ENCODE measurements around the gene ZSCAN1.

The ZSCAN1 gene

DNA sequence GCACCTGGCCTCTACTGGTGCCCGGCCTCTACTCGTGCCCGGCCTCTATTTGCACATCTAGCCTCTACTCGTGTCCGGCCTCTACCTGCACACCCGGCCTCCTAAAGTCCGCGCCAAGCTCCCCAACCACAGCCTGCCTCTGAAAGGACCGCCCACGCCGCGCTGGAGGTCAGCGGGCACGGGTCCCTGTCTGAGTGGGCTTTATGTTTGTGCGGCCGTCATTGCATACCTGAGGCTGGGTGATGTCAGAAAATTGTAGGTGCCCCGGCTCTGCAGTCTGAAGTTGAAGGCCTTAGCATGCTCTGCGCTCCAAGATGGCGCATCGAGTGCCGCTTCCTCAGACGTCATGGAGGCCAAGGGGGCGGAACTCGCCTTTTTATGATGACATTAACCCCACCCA, 26.4 kb downstream of the ZSCAN1 start:
- H3K27ac ChIP-seq: no peak overlapping the region
- peak overlapping the region in 3 of 7 experiments; percentile 55 to 63 (median 55) for H3K4me3 ChIP-seq

DNA sequence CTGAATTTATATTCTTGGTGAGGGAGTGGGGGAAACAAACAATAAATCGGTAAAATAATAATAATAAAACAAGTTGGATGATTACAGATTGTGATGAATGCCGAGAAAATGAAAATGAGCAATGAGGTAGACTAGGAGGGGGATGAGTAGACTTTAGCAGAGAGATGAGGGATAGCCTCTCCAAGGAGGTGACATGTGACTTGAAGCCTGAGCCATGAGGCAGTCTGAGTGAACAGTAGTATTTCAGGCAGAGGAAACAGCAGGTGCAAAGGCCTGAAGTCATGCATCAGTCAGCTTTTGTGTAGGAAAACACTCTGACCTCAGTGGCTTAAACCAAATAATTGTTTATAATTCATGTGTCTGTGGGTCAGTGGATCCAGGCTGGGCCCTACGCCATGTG, 29.9 kb downstream of the ZSCAN1 start:
- no peak overlapping the region for H3K27ac ChIP-seq
- H3K4me3 ChIP-seq: no peak overlapping the region

DNA sequence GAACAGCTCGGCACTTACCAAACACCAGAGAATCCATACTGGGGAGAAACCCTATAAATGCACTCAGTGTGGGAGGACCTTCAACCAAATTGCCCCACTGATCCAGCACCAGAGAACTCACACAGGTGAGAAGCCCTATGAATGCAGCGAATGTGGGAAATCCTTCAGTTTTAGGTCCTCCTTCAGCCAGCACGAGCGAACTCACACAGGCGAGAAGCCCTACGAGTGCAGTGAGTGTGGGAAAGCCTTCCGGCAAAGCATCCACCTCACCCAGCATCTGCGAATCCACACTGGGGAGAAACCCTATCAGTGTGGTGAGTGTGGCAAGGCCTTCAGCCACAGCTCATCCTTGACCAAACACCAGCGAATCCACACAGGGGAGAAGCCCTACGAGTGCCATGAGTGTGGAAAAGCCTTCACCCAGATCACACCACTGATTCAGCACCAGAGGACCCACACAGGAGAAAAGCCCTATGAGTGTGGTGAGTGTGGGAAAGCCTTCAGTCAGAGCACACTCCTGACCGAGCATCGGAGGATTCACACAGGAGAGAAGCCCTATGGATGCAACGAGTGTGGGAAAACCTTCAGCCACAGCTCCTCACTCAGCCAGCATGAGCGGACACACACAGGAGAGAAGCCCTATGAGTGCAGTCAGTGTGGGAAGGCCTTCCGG, 33.6 kb downstream of the ZSCAN1 start:
- no peak overlapping the region for H3K4me3 ChIP-seq
- no peak overlapping the region for H3K27ac ChIP-seq

DNA sequence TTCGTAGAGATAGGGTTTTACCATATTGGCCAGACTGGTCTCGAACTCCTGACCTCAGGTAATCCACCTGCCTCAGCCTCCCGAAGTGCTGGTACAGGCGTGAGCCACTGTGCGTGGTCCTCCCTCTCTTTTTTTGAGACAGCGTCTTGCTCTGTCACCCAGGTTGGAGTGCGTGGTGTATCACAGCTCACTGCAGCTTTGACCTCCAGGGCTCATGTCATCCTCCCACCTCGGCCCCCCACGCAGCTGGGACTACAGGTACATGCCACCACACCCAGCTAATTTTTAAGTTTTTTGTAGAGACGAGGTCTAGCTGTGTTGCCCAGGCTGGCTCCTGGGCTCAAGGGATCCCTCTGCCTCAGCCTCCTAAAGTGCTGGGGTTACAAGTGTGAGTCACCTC, 46.0 kb downstream of the ZSCAN1 start:
- Histone ChIP-seq H3K27ac (no peak overlapping the region), H3K4me3 (no peak overlapping the region)

DNA sequence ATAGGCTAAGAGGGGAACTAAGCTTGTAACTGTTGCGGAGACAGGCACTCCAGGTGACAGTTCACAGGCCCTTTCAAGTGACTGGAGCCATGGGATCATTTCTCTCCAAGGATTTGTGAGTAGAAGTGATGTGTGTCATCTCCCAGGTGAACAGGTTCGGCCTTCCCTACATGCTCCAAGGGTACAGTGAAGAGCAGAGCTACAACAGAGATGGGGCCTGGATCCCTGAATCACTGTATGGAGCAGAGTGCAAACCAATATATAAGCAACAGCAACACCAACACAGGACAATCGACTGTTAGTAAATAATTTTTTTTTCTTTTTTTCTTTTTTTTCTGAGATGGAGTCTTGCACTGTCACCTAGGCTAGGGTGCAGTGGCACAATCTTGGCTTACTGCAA, 49.2 kb downstream of the ZSCAN1 start:
- H3K27ac ChIP-seq: no peak overlapping the region
- no peak overlapping the region for H3K4me3 ChIP-seq

GRCh38 chr19:58084596-58085347, 50.9 kb downstream of the ZSCAN1 start:
- Histone ChIP-seq H3K4me3 (no peak overlapping the region), H3K27ac (no peak overlapping the region)

GRCh38 chr19:58085348-58085875, 51.6 kb downstream of the ZSCAN1 start:
- no peak overlapping the region for H3K4me3 ChIP-seq
- H3K27ac ChIP-seq: no peak overlapping the region

DNA sequence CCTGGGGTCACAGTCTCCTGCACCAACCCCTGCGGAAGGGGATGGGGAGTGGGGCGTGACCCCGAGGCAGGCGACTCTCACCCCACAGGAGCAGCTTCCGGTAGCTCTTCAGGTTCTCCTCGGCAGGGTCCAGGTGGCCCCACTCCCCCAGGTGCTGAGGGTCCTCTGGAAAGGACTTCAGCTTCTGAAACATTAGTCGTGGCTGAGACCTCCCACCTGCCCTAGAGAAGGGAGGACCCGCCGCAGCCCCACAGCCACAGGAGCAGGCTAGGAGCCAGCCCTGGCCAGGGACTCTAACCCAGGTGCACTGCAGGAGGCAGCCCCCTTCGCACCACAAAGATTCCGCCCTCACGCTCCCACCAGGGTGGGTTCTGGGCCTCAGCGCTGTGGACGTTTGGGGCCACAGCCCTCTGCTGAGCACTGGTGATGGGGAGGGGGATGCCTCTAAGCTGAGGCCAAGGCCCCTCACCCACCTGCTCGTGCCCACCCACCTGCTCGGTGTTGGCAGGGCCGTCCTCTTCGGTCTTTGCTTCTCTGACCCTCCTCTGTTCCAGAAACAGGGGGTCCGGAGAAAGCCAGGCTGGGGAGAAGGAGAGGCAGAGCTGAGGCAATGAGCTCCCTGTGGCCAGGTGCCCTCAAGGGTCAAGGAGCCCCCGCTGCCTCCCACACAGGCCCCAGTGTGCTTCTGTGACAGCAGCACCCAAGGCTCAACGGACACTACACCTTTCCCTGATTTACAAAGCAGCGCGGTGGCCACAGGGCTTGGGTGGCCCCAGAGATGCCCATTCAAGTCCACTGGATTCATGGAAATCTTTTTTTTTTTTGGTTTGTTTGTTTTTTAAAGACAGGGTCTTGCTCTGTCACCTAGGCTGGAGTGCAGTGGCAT, 53.2 kb downstream of the ZSCAN1 start:
- no peak overlapping the region for H3K4me3 ChIP-seq
- H3K27ac ChIP-seq: no peak overlapping the region

DNA sequence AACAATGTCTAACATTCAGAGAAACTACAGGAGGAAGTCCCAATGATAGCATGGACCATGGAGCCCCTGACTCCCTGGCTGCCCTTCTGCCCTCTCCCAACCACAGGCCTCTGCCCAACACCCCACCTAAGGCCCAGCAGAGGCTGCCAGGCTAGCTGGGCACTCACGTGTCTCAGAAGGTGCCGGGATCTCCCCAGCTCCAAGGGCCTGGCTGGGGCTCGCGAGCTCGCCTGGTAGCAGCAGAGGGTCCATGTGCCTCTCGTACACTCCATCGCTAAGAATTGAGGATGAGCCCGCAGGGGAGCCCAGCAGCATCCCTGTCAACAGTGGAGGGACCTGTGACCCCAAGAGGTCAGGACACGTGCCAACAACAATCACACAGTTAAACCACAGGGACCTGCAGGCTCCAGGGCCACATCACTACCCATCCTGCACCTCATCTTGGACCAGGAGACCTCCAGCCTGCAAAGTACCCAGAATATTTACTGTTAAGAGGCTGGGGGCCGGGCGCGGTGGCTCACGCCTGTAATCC, 54.8 kb downstream of the ZSCAN1 start:
- H3K27ac ChIP-seq: no peak overlapping the region

DNA sequence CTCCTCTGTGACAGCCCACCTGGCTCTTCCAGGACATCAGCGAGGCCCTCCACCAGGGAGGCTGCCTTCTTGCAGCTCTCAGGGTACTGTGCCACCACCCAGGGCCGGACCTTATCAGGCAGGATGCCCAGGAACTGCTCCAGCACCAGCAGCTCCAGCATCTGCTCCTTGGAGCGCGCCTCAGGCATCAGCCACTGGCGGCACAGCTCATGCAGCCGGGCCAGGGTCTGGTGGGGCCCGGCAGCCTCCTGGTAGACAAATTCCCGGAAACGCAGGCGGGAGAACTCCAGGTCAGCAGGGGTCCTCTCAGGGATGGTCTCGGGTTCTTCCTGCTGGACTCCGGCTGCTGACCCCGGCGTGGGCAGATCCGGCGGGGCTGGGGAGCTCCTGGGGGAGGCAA, 56.0 kb downstream of the ZSCAN1 start:
- Histone ChIP-seq H3K4me3 (no peak overlapping the region), H3K27ac (no peak overlapping the region)

More for the DNA sequence above, 54.8 kb downstream of the ZSCAN1 start:
- no peak overlapping the region for H3K4me3 ChIP-seq

DNA sequence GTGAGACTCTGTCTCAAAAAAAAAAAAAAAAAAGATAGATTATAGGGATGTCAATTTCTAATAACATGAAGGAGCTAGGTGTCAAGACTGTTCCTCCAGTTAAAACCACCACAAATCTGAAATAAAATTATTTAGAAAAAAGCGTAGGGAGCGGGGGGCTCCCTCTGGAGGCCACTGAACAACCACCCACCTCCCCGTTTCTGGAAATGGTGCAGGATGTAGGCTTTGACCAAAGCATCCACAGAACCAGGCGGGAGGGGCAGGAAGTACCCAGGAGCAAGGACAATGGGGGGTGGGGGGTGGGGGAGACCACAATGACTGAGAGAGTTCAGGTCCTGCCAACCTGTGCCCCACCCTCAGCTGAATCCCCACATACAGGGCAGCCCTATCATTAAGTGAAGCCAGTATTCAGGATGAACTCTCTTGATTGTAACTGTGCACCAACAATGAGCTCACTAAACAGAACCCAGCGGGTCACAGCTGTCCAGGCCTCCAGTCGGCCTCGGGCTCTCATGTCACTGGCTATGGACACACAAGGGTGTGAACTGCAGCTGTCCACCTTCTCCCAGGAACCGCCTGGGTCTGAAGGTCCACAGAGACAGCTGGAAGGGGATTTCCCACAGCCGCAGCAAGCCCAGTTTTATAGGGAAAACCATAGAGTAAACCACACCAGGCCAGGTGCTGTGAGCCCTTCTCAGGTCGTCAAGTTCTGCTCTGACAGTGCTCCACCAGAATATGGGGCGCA, 57.6 kb downstream of the ZSCAN1 start:
- no peak overlapping the region for H3K4me3 ChIP-seq
- no peak overlapping the region for H3K27ac ChIP-seq

- H3K4me3 ChIP-seq: no peak overlapping the region
- H3K27ac ChIP-seq: no peak overlapping the region
Measured at GRCh38 chr19:58093071-58093470, 59.2 kb downstream of the ZSCAN1 start.

DNA sequence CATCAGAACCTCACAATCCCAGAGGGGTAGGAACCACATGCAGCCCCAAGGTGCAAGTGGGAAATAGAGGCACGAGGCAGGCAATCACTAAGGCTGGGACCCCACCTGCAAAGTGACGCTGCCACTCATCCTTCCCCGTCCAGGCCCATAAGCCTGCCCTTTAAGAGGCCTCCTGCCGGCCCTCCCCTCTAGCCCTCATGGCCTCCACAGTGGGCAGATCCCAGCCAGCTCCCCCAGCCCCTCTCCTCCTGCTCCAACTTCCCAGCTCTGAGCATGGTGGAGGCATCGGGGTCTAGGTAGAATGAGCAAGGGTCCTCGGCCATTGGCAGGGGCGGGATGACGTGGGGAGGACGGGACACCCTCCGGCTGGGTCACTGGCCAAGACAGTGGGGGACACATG, 61.5 kb downstream of the ZSCAN1 start:
- no peak overlapping the region for H3K27ac ChIP-seq
- no peak overlapping the region for H3K4me3 ChIP-seq

- Histone ChIP-seq H3K4me3 (peak overlapping the region in 2 of 7 experiments; percentile 65 to 75), H3K27ac (peak overlapping the region in 3 of 21 experiments; percentile 95 to 97 (median 97))
Measured at GRCh38 chr19:58096884-58097283, 63.1 kb downstream of the ZSCAN1 start.

GRCh38 chr19:58097349-58097748, 63.5 kb downstream of the ZSCAN1 start:
- Histone ChIP-seq H3K4me3 (peak overlapping the region; percentile 41 to 79 (median 75)), H3K27ac (peak overlapping the region in 13 of 21 experiments; percentile 63 to 98 (median 96))

GRCh38 chr19:58097781-58098681, 64.2 kb downstream of the ZSCAN1 start, which contains the start of gene ZSCAN18:
Gene ZSCAN18, minus strand, starts transcription at chr19:58098231. Its CDS starts 7,964 bp downstream, at chr19:58090267.
- H3K27ac ChIP-seq: peak within 1 kb of the TSS; percentile 30 to 98 (median 85)
- peak within 1 kb of the TSS; percentile 41 to 79 (median 75) for H3K4me3 ChIP-seq

DNA sequence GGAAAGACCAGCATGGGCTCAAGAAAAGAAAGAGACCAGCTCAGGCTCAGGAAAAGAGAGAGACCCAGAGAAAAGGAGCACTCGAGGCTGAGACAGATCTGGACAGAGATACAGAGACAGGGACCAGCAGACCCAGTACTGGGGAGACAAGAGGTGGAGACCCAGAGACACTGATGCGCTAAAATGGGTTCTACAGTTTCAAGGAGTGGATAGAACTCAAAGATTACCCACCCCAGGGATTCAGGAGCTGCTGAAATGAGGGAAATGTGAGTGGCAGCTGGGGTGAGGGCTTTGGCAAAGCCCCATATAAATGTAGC, 64.8 kb downstream of the ZSCAN1 start:
- H3K27ac ChIP-seq: peak overlapping the region; percentile 19 to 98 (median 85)

More for the DNA sequence above, 64.8 kb downstream of the ZSCAN1 start:
- H3K4me3 ChIP-seq: peak overlapping the region; percentile 41 to 79 (median 75)

All from skin epidermis (tissue), 12 donors.